HG03432 (cell line): ENCODE results near the gene KIF20B.
"Not testable (repeated sequence)": the region's sequence is repeated elsewhere in the genome, so short reads cannot be mapped to it uniquely, and the experiment has no call there.

ENCODE experiments used
- ATAC-seq: cut with Tn5 transposase; IDR thresholded peaks from one replicate; pipeline ENCODE4 v1.9.1; 2021; ENCODE audit warnings: mild to moderate bottlenecking, moderate library complexity; ENCODE audit not compliant: unreplicated experiment

KIF20B gene

GRCh38 chr10:89776665-89777064 is 75.3 kb downstream of the KIF20B start:
- ATAC-seq, result no peak

GRCh38 chr10:89782470-89782869 is 81.1 kb downstream of the KIF20B start:
- ATAC-seq, result no peak

- ATAC-seq, result no peak
Observed at GRCh38 chr10:89783406-89783805, 82.0 kb downstream of the KIF20B start.

- ATAC-seq, result no peak
Observed at GRCh38 chr10:89785095-89785494, 83.7 kb downstream of the KIF20B start.

- no peak for ATAC-seq
Observed at GRCh38 chr10:89789188-89789877, 87.9 kb downstream of the KIF20B start.

- no peak for ATAC-seq
Observed at GRCh38 chr10:89792187-89792586, 90.8 kb downstream of the KIF20B start.

GRCh38 chr10:89793649-89794254 is 92.4 kb downstream of the KIF20B start:
- peak; percentile 56 for ATAC-seq

GRCh38 chr10:89795840-89796239 is 94.5 kb downstream of the KIF20B start:
- peak; percentile 88 for ATAC-seq

GRCh38 chr10:89798092-89798491 is 96.7 kb downstream of the KIF20B start:
- no peak for ATAC-seq

- no peak for ATAC-seq
Observed at GRCh38 chr10:89799573-89799972, 98.2 kb downstream of the KIF20B start.

GRCh38 chr10:89805599-89806013 is 104.2 kb downstream of the KIF20B start:
- ATAC-seq, result peak; percentile 97

- no peak for ATAC-seq
Observed at GRCh38 chr10:89808842-89809241, 107.5 kb downstream of the KIF20B start.

GRCh38 chr10:89809766-89810165 is 108.4 kb downstream of the KIF20B start:
- ATAC-seq, result no peak

GRCh38 chr10:89810908-89811525 is 109.6 kb downstream of the KIF20B start:
- no peak for ATAC-seq

GRCh38 chr10:89813546-89813945 is 112.2 kb downstream of the KIF20B start:
- ATAC-seq, result no peak

- ATAC-seq, result no peak
Observed at GRCh38 chr10:89814278-89814677, 112.9 kb downstream of the KIF20B start.

GRCh38 chr10:89815049-89815853 is 113.9 kb downstream of the KIF20B start:
- no peak for ATAC-seq

GRCh38 chr10:89819008-89819407 is 117.6 kb downstream of the KIF20B start:
- ATAC-seq, result not testable (repeated sequence)
